ENCODE data around the gene TBC1D4.

Gene TBC1D4

GRCh38 chr13:75486146-75487062 is 4.4 kb upstream of the TBC1D4 start:
- DNase-seq = no peak

DNA sequence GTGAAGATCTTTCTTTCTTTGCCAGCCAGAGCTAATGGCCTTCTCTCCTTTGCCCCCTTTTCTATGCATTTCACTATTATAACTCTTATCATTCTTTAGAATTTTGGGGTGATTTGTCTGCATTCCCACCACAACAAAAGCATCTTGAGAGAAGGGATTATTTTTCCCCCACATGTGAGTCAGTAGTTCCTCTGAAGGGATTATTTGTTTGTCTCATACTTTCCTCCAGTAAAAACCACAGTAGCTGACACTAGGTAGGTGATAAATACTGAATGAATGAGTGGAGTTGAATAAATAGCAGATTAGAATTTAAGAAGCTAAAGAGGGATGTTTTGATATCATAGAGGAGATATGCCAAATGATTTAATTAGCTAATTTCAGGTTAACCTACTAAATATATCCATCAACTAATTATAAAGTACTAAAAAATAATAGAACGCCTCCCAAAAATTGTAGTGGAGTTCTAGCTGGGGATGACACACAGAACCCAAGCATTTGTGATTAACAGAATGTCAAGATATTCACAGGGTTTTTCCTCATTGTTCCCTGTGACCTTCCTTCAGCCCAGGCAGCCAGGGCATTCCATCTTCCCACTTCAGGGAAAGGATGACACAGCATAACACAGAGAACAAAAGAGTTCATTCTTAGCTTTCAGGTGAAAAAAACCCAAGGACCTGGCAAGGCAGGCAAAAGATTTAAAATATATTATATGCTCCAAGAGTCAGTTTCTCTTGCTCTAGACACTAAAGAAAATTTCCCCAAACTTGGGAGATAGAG is 3.5 kb upstream of the TBC1D4 start:
- DNase-seq = no peak

DNA sequence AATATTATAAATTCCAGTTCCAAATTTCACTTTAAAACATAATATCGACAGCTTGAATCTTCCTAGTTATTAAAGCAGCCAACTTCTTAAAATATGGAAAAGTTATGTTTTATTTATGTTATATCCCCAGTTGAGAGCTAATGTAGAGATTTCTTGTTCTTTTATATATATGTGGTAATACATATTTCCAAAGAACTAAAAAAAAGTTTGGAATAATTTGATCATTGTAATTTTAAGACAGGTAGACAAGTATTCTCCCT is 781 bp upstream of the TBC1D4 start:
- no peak for DNase-seq

DNA sequence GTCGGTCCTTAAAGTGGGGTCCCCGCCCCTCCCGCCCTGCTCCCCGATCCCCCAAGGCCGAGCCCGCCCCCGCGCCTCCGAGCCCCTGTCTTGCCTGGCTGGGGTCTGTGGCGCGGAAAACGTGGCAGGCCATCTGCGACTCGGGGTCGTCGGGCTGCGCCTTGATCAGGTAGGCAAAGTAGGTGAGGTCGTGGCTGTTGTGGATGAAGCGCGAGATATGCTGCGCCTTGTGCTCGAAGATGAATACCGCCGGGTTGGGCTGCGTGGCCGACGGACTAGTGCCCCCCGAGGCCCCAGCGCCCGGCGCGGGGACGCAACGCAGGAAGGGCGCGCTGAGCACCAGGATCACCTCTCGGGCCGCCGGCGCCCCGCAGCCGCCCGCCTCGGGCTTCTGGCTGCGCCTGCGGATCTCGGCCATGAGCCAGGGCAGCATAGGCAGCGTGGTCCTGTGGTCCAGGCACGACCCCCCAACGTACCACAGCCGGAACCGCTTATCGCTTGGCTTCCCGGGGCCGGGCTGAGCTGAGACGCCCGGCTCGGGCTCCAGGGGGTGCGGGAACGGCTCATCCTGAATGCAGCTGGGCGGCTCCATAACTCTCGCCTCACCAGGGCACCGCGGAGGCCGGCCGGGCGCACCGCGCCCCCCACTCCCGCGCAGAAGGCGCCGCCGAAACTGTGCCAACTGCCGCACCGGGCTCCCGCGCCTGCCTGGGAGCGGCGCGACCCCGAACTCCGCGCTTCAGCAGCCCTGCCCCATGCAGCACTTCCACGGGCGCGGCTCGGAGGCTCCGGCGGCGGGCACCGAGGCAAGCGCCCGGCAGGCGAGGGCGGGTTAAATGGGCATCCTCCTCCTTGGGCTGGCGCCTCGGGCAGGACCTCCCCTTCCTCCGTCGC is 546 bp downstream of the TBC1D4 start:
- peak; percentile 2 to 15 for DNase-seq

DNA sequence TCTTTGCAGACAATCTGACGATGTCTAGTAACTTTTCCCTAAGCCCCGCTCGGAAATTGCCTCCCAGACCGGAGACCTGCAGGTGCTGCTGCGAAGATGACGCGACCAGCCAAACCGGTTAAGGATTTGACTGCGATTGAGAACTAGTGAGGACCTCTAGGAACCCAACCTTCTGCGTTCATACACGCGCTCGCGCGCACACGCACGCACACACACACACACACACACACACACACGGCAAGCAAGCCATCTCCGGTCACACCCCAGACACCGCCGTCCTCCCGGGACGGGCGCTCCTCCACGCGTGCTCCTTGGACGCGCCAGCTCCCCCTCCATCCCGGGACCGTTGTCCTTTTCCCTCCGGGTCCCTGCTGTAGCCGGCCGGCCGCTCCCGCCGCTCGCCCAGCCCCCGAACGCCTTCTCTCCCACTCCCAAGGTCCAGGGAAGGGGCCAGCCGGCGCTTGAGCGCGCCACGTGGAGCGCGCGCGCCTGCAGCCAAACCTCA is 1.2 kb downstream of the TBC1D4 start:
- peak in 1 of 2 experiments; percentile 11 for DNase-seq

DNA sequence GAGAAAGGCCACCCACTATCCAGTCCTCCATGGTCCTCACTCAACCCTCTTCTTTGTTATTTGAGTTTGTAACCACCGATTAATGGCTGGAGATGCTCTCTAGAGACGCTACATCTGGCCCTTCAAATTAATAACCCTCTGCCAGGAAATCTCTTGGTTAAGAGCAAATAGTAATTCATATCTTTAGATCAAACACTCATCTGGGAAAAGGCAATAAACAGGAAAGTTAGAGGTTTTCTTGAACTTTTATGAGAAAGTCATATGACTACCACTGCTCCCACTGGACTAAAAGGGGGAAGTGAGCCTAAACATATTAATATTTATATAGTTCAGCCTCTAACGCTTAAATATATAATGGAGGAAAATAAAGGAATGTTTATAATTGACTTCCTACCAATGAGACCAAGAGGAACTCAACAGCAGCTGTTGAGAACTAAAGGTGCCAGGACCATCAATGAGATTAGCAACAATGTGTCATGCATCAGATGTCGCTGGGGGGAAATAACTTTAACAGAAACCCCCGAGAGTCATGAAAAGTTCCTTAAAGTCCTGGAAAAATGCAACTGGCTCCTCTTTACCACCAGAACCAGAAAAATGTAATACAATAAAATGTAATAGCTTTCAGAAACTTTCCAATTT is 2.7 kb downstream of the TBC1D4 start:
- no peak for DNase-seq

DNA sequence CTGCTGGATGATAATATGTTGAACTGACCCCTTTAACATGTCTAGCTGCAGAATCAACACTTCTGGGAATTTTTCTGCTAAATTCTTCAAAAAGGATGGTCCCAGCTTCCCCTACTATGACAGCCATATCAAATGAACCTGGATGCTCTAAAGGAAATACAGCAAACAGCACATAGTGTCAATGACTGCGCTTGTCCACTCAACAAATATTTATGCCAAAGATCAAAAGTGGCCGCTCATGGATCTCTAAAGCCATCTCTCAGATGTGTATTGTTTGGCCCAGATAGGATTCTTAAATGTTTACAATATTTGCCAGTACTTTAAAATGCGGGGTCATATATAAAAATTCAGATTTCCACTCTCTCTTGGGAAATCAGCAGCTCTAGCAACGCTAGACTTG is 3.3 kb downstream of the TBC1D4 start:
- DNase-seq = no peak

DNA sequence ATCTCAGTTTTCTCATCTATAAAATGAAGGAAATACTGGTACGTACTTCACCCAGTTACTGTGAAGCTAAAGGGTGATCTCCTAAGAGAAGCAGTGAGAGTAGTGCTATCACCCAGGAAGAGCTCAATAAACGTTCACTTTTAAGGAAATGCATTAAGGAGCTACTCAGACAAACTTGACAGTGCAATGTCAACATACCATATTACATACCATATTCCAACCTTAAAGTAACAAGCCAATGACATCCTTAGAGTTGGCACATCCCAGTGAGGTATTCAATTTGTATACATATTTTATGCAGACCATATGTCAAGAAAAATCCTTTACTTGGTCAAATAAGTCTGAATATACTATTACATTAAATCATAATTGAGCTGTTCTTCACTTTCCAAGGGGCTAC is 7.0 kb downstream of the TBC1D4 start:
- DNase-seq = no peak

GRCh38 chr13:75473468-75473867 is 8.5 kb downstream of the TBC1D4 start:
- no peak for DNase-seq

GRCh38 chr13:75470676-75471075 is 11.3 kb downstream of the TBC1D4 start:
- DNase-seq = no peak

DNA sequence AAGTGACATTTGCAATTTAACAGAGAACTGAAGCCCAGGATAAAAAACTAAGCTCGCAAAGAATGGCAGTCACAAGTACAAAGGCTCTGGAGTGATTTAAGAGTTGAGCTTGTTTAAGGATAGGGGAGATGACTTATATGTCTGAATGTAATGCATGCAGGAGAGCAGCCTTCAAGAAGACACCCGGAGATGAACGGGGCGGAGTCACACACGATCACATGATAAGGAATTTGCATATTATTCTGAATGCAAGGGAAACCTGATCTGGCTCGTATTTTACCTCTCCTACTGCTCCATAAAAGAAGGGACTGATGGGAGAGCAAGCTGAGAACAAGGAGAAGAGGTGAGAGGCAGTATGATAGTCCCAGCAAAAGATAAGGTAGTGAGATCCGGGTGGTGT is 12.9 kb downstream of the TBC1D4 start:
- no peak for DNase-seq

- no peak for DNase-seq
Measured at GRCh38 chr13:75468602-75469001, 13.4 kb downstream of the TBC1D4 start.

DNA sequence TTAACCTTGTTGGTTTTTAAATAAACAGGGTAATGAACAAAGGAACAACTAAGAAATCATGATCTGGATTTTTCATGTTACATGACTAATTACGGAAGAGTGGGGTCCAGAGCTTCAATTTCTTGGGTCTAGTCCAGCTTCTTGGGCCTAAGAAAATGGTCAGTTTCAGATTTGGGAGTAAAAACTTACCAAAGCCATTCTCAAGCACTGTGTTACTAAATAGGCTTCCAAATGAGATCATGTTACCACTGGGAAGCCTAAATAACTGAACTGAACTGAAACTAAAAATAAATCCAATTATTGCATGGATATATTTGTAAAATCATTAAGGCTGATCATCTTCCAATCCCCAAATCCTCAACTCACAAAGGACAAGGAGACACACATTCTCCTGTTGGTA is 13.9 kb downstream of the TBC1D4 start:
- DNase-seq = no peak

- no peak for DNase-seq
Measured at GRCh38 chr13:75467040-75467728, 14.8 kb downstream of the TBC1D4 start.

DNA sequence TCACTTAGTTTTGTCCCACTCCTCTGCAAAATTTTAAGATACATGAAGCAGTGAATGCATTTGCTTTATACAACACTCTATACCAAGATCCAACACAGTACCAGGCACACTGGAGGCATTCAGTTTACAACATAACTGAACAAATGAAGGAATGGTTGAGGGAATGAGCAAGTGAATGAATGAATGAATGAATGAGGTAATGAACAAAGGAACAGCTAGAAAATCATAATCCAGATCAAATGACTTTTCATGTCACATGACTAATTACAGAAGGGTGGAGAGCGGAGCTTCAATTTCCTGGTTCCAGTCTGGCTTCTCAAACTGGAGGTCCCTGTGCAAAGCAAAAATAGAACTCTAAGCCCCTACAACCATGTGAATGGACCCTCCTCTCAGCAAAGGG is 16.7 kb downstream of the TBC1D4 start:
- no peak for DNase-seq

DNA sequence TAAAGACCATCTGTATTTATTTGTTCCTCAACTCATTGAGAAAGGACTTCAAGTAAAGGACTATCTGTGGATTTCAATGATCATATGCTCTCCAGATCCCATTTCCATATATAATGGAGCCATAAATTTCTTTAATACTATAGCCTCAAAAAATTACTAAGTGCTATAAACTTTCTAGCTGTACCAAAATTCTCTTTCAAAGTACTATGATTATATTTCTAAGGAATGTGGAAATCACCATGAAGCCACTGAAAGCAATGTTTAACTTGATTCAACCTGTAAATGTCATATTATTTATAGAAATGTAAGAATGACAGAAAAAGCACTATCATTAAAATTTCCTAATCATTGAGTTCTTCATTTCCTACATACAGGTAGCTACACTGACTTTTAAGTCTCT is 20.7 kb downstream of the TBC1D4 start:
- DNase-seq = no peak

DNA sequence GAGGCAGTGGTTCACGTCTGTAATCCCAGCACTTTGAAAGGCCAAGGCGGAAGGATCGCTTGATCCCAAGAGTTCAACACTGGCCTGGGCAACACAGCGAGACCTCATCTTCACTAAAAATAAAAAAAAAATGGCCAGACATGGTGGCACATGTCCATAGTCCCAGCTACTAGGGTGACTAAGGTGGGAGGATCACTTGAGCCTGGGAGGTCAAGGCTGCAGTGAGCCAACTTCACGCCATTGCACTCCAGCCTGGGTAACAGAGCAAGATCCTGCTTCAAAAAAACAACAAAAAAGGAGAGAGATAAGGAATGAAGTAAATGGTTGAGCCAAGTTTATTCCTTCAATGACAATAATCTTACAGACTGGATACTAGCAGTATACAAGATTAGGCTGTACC is 21.3 kb downstream of the TBC1D4 start:
- no peak for DNase-seq

- no peak for DNase-seq
Measured at GRCh38 chr13:75458696-75459422, 23.1 kb downstream of the TBC1D4 start.

- DNase-seq = no peak
Measured at GRCh38 chr13:75455962-75456361, 26.0 kb downstream of the TBC1D4 start.

GRCh38 chr13:75454497-75454896 is 27.5 kb downstream of the TBC1D4 start:
- no peak for DNase-seq

- no peak for DNase-seq
Measured at GRCh38 chr13:75452564-75452963, 29.4 kb downstream of the TBC1D4 start.
